SIG-M5 (cell line): ENCODE results near the gene RYR2.

ENCODE experiments used
- DNase-seq: peaks from one replicate; lab custom pipeline; 2025; lab: John Stamatoyannopoulos, UW

The RYR2 gene

GRCh38 chr1:237671935-237672334 is 630.0 kb downstream of the RYR2 start:
- DNase-seq: no peak

- no peak for DNase-seq
Measured at GRCh38 chr1:237672748-237673147, 630.8 kb downstream of the RYR2 start.

DNA sequence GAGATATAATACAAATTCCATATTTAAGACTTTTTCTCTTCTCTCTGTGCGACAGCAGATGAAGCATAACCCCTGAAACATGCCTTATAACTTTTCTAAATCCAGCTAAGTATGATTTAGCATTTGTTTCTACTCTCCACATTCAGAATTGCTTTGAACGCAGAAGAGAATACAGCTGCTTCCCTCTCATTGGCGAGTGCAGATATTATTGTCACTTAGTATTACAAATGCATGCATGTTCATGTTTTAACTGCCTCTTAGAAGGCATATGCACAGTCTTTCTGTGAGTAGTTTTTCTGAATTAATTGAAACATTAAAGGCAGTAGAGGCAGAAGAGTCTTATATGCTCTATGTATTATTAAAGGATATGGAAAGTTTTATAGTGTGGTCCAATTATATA is 631.6 kb downstream of the RYR2 start:
- no peak for DNase-seq

DNA sequence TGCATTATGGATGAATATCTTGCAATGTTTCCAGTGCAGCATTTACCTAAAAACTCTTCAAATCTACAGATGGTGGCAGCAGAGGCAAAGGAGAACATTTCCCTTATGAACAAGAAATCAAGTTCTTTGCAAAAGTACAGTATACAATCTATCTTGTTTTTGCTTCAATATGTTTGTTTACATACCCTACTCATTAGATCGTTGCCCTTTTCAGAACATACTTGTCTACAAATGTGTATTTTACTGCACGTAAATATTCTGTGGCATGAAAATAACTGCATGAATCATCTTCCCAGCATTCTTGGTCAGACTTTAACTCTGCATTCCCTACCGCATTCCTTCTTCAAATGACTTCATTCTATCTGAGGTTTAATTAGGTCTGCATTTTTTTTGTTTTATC is 636.0 kb downstream of the RYR2 start:
- no peak for DNase-seq

GRCh38 chr1:237679687-237680086 is 637.7 kb downstream of the RYR2 start:
- DNase-seq: no peak

GRCh38 chr1:237681210-237681609 is 639.2 kb downstream of the RYR2 start:
- no peak for DNase-seq

DNA sequence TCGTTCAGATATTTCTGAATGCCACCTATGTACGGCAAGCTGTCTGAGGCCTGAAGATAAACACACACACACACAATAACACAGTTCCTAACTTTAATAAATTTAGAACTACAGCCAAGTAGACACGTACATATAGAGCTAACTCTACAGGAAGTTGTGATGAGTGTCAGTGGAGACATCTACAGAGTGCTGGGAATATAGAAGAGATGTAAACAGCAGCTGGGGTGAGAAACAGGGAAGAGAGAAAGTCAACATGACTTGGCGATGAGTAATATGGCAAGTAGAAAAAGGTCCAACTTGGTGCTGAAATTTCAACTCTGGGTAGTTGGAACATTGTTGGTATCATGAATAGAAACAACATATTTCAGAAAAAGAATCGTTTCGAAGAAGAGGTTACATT is 642.3 kb downstream of the RYR2 start:
- DNase-seq: no peak

DNA sequence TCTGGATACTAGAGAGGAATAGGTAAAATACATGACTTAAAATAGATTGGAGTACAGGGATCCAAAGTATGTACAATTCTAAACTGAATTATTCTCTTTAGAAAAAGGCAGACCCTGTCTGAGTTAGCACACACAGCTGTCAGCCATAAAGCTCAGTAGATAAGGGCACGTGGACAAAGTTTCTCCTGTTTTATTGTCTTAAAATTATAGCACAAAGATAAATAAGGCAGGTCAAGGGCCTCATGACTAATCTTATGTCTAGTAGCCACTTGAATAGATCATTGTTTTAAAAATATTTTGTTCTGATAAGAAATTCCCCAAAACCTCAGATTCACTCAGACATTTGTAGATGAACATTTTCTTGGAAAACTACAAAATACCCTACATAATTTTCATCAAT is 643.6 kb downstream of the RYR2 start:
- no peak for DNase-seq

DNA sequence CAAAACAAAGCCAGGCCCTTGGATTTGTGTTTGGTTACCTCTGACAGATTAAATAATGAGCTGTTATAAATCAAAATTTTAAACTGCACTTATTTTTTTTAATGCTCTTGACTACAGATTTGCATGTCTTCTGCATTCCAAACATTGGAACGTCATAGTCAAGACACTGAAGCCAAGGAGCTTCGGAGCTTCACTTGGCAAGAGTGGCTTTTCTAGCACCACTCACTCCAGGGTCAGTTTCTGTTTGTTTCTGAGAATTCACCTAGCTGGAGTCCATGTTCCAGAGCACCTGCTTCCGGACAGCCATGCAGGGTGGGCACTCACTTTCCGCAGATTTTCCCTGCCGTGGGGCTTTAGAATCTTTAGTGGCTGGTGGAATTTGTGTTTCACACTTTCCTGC is 645.8 kb downstream of the RYR2 start:
- no peak for DNase-seq

DNA sequence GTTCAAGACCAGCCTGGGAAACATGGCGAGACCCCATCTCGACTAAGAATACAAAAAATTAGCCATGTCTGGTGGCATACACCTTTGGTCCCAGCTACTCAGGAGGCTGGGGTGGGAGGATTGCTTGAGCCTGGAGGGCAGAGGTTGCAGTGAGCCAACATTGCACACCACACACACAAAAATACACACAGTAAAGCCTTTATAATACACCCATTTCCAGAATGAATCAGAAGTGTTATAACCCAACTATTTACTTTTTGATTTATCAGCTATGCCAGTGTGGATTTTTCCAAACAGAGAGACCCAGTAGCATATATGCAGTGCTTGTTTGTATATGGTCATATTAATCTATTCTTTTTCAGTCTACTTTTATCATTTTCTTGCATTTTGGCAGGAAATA is 648.7 kb downstream of the RYR2 start:
- no peak for DNase-seq

- DNase-seq: no peak
Measured at GRCh38 chr1:237692255-237692654, 650.3 kb downstream of the RYR2 start.

DNA sequence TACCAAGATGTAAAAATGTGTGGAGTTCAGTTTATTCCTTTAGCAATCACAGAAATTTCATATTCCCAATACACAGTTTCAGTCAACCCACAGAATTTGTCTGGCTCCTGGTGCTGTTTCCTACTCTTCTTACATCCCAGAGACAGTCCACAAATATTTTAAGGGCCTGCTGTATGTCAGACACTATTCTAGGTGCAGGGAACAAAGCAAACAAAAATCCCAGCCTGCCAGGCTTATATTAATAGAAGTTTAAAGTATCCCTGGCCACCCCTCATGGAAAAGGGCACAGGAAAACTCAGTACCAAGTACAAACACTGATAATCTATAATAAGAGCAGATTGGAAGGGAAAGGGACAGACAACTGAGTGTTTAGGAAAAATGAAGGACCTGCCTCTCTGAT is 653.9 kb downstream of the RYR2 start:
- DNase-seq: no peak

DNA sequence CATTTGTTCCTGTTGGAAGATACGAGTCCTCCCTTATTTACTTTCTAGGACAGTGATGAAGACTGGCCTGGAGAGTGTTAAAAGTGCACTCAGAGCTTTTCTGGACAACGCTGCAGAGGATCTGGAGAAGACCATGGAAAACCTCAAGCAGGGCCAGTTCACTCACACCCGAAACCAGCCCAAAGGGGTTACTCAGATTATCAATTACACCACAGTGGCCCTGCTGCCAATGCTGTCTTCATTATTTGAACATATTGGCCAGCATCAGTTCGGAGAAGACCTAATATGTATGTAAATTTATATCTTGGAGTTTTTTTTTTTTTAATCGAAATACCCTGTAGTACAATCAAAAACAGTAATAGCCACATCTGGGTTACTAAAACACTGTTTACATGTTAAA is 658.2 kb downstream of the RYR2 start:
- no peak for DNase-seq

DNA sequence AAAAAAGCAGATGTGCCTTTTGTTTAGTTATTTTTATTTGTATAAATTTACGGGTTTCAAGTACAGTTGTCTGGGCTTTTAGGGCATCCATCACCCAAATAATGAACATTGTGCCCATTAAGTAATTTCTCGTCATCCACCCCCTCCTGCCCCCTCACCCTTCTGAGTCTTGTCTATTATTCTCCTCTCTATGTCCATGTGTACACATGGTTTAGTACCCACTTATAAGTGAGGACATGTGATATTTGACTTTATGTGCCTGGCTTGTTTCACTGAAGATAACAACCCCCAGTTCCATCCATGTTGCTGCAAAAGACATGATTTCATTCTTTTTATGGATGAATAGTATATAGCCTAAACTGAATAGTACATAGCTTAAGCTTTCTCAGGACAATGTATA is 659.5 kb downstream of the RYR2 start:
- no peak for DNase-seq

GRCh38 chr1:237702161-237702560 is 660.2 kb downstream of the RYR2 start:
- DNase-seq: no peak

- peak; percentile 66 for DNase-seq
Measured at GRCh38 chr1:237705462-237705861, 663.5 kb downstream of the RYR2 start.

GRCh38 chr1:237709355-237709754 is 667.4 kb downstream of the RYR2 start:
- no peak for DNase-seq

DNA sequence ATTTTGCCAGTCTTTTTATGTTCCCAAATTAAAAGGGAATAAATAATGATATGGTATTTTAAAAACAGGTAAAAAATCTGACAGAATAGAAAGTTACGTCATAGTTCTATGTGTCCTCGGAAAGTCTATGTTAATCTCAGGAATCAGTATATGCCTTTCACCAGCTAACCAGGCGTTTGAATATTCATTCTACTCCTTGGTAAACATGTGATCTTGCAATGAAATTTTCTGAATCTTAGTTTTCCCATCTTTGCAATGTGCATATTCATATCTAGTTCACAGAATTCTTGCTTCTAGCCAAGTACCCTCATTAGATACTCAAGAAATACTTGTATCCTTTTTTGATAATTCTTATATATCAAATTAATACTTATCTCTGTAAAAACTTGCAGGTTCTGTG is 669.3 kb downstream of the RYR2 start:
- no peak for DNase-seq

DNA sequence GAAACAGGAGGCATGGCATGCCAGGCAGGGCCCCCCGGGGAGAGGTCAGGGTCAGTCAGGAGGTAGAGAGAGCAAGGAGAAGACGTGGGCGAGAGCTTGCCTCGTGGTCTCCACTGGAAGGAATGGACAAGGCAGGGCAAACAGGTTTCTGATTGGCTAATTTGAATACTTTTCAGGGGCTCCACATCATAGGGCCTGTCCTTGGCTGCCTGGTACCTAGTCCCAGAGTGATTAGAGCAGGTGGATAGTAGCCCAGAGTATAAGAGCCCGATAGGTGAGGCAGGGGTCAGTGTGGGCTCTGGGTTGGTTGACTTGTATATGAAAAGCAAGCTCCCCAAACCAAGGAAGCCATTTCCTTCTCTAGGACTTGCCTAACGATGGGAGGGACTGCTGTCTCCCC is 670.1 kb downstream of the RYR2 start:
- no peak for DNase-seq

DNA sequence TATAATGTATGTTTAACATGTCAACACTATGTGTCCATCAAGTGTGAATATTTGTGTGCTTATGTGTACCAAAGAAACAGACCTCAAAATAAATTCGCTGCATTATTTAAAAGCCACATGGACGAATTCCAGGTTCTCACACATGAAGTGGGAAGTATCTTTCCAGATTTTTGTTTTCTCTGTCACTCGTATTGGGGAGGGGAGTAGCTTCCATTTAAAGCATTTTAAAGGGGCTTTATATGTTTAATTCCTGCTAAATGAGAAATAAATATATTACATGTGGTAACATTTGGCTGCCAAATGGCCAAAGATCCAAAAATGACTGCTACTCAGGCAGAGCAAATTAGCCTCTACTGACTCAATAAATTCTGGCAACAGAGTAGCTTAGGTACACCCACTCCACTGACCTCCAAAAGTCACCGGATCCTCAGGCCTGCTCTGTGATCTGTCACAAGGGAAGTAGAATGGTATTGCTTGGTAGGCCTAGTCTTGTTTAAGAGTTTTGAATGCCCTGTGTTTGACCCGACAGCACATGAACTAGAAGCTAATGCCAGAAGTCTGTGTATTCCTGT is 670.7 kb downstream of the RYR2 start:
- no peak for DNase-seq

GRCh38 chr1:237713916-237714315 is 671.9 kb downstream of the RYR2 start:
- DNase-seq: no peak

GRCh38 chr1:237717106-237717505 is 675.1 kb downstream of the RYR2 start:
- no peak for DNase-seq

DNA sequence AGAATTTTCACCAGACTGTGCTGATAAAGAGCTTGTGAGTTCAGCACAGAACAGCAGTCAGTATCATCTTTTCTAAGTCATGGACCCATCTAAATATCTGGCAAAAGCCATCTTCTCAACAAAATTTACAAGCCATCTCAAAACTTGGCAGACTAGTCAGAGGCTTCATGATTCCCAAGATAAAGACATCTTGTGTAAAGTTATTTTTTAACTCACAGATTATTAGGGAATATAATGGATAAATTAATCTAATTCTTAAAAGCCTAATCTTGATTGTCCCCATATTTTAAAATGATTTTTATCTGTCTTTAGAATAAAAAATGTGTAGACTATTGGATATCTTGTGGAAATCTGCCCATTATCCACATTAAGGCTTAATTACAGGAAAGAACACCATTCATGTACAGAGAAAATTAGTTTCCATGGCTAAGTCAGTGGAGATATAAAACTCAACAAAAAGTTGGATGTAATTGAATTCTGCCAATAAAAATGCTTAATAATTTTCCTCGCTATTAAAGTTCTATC is 688.9 kb downstream of the RYR2 start:
- DNase-seq: no peak

GRCh38 chr1:237732657-237733056 is 690.7 kb downstream of the RYR2 start:
- DNase-seq: no peak
